ENCODE results near the gene FGFRL1. TPM values are rescaled to one million over a fixed set of nuclear protein-coding genes. Genes with fewer than 3 reads are reported as not detected.

Gene FGFRL1
- polyA plus RNA-seq, 2 of the 4 experiments (the other 2 are of a cell fraction): 4.7 to 11.2 TPM

- TF ChIP-seq RFX5 (IDR thresholded peaks at IDR 0.05) (no peak), ZNF302 (CRISPR knock-in tag; IDR thresholded peaks at IDR 0.05) (no peak)
These were observed 21.4 kb downstream of the FGFRL1 start (continued) for GRCh38 chr4:1032861-1033260.

GRCh38 chr4:1033840-1034551 is 22.6 kb downstream of the FGFRL1 start:
- POLR2A ChIA-PET: no interaction called here
- no peak for ATAC-seq
- H3K4me2 ChIP-seq: no peak overlapping the region
- H3K27ac ChIP-seq: no peak overlapping the region
- H3K4me3 ChIP-seq: no peak overlapping the region
- 71% methylated on average over 24 of the region's 35 CpGs for WGBS (ENCODE audit: missing lambda C conversion rate)
- FAIRE-seq: no peak
- no peak for DNase-seq (ENCODE audit: low read depth in 1 of 2, low spot score in 1 of 2)
- TF ChIP-seq JUNB (IDR thresholded peaks at IDR 0.05) (no peak), CBX2 (IDR thresholded peaks at IDR 0.05; ENCODE audit: borderline replicate concordance, low read depth) (no peak), ZNF302 (CRISPR knock-in tag; IDR thresholded peaks at IDR 0.05) (no peak), POLR2A (IDR thresholded peaks at IDR 0.05; ENCODE audit: low read length) (no peak), RFX5 (IDR thresholded peaks at IDR 0.05) (no peak), FOSL2 (IDR thresholded peaks at IDR 0.05) (no peak), FOSL2 (CRISPR knock-in tag; IDR thresholded peaks at IDR 0.05) (no peak), JUN (IDR thresholded peaks at IDR 0.05) (no peak), KDM5A (IDR thresholded peaks at IDR 0.05) (no peak), PHF8 (IDR thresholded peaks at IDR 0.05; ENCODE audit: borderline replicate concordance, low read depth) (no peak), ZFP36 (IDR thresholded peaks at IDR 0.05; ENCODE audit: borderline replicate concordance, partially characterized antibody) (no peak), CHD2 (IDR thresholded peaks at IDR 0.05; ENCODE audit: low read length, partially characterized antibody) (no peak), MYC (IDR thresholded peaks at IDR 0.05; ENCODE audit: borderline replicate concordance, low read length) (no peak), EP300 (IDR thresholded peaks at IDR 0.05) (no peak), ELK1 (IDR thresholded peaks at IDR 0.05; ENCODE audit: low read depth, low read length) (no peak), HES2 (IDR thresholded peaks at IDR 0.05) (no peak), HEYL (CRISPR knock-in tag; IDR thresholded peaks at IDR 0.05) (no peak), ZC3H11A (IDR thresholded peaks at IDR 0.05) (no peak), HDAC2 (IDR thresholded peaks at IDR 0.05) (no peak)
- no peaks in the 10 kb centered on the region; the same call in 2 of the 3 replicates for H3K4me1 ChIP-seq
- CTCF ChIA-PET: interaction anchor here (1.1 to 1.6 kb wide), 2 partner anchors 12 to 74 kb away, joined by 3 to 4 read pairs; no protein-coding TSS in a partner anchor
- no peaks in the 10 kb centered on the region for H3K9me3 ChIP-seq

GRCh38 chr4:1035510-1035909 is 24.1 kb downstream of the FGFRL1 start:
- Histone ChIP-seq H3K4me3 (no peak overlapping the region), H3K4me1 (peaks cover 12% of the 10 kb centered on the region; the same call in 2 of the 3 replicates), H3K9me3 (no peaks in the 10 kb centered on the region), H3K4me2 (no peak overlapping the region), H3K27ac (no peak overlapping the region; a peak in 1 of 6 replicates)
- 96% methylated on average over 5 of the region's 26 CpGs for WGBS (ENCODE audit: missing lambda C conversion rate)
- DNase-seq (ENCODE audit: low read depth in 1 of 2, low spot score in 1 of 2) (no peak), ATAC-seq (no peak), FAIRE-seq (no peak)
- ChIA-PET CTCF (interaction anchor here (1.2 kb wide), 1 partner anchor 48 kb away, joined by 3 read pairs; the partner anchor contains the start of gene IDUA), POLR2A (no interaction called here)
- TF ChIP-seq TFCP2L1 (CRISPR knock-in tag; IDR thresholded peaks at IDR 0.05): no peak
- no peak for TF ChIP-seq MAZ (IDR thresholded peaks at IDR 0.05; ENCODE audit: borderline replicate concordance, low read depth, low read length)
- no peak for TF ChIP-seq ZNF302 (CRISPR knock-in tag; IDR thresholded peaks at IDR 0.05)

GRCh38 chr4:1036095-1036494 is 24.7 kb downstream of the FGFRL1 start:
- no CpG with 5 or more reads among the region's 15 CpGs for WGBS (ENCODE audit: missing lambda C conversion rate)
- H3K9me3 ChIP-seq: no peaks in the 10 kb centered on the region
- FAIRE-seq: no peak
- H3K4me2 ChIP-seq: no peak overlapping the region
- CTCF ChIA-PET: interaction anchor here (1.2 kb wide), 1 partner anchor 49 kb away, joined by 3 read pairs; the partner anchor contains the start of gene IDUA
- H3K4me3 ChIP-seq: no peak overlapping the region
- no peak overlapping the region; a peak in 1 of 6 replicates for H3K27ac ChIP-seq
- H3K4me1 ChIP-seq: peaks cover 16% of the 10 kb centered on the region
- POLR2A ChIA-PET: no interaction called here
- DNase-seq (ENCODE audit: low read depth in 1 of 2, low spot score in 1 of 2): no peak
- TF ChIP-seq CBX8 (IDR thresholded peaks at IDR 0.05): no peak
- TF ChIP-seq, protein P1, sequence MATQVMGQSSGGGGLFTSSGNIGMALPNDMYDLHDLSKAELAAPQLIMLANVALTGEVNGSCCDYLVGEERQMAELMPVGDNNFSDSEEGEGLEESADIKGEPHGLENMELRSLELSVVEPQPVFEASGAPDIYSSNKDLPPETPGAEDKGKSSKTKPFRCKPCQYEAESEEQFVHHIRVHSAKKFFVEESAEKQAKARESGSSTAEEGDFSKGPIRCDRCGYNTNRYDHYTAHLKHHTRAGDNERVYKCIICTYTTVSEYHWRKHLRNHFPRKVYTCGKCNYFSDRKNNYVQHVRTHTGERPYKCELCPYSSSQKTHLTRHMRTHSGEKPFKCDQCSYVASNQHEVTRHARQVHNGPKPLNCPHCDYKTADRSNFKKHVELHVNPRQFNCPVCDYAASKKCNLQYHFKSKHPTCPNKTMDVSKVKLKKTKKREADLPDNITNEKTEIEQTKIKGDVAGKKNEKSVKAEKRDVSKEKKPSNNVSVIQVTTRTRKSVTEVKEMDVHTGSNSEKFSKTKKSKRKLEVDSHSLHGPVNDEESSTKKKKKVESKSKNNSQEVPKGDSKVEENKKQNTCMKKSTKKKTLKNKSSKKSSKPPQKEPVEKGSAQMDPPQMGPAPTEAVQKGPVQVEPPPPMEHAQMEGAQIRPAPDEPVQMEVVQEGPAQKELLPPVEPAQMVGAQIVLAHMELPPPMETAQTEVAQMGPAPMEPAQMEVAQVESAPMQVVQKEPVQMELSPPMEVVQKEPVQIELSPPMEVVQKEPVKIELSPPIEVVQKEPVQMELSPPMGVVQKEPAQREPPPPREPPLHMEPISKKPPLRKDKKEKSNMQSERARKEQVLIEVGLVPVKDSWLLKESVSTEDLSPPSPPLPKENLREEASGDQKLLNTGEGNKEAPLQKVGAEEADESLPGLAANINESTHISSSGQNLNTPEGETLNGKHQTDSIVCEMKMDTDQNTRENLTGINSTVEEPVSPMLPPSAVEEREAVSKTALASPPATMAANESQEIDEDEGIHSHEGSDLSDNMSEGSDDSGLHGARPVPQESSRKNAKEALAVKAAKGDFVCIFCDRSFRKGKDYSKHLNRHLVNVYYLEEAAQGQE (IDR thresholded peaks at IDR 0.05): no peak
- TF ChIP-seq, protein P2, sequence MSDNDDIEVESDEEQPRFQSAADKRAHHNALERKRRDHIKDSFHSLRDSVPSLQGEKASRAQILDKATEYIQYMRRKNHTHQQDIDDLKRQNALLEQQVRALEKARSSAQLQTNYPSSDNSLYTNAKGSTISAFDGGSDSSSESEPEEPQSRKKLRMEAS (IDR thresholded peaks at IDR 0.05): no peak
- TF ChIP-seq FOXS1 (CRISPR knock-in tag; IDR thresholded peaks at IDR 0.05): no peak
- TF ChIP-seq TFCP2L1 (CRISPR knock-in tag; IDR thresholded peaks at IDR 0.05): no peak
- TF ChIP-seq, protein P3, sequence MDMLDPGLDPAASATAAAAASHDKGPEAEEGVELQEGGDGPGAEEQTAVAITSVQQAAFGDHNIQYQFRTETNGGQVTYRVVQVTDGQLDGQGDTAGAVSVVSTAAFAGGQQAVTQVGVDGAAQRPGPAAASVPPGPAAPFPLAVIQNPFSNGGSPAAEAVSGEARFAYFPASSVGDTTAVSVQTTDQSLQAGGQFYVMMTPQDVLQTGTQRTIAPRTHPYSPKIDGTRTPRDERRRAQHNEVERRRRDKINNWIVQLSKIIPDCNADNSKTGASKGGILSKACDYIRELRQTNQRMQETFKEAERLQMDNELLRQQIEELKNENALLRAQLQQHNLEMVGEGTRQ (IDR thresholded peaks at IDR 0.05): no peak
- ATAC-seq: no peak
